Kidney epithelial cell (primary cell): ENCODE results near the gene RAP1A. TPM values are rescaled to one million over a fixed set of nuclear protein-coding genes. Genes with fewer than 3 reads are reported as not detected.
A peak's percentile ranks its signal among the peaks of the same experiment; 100 is the strongest.
"Not testable (repeated sequence)": the region's sequence is repeated elsewhere in the genome, so short reads cannot be mapped to it uniquely, and the experiment has no call there.

Experiments used
- DNase-seq: peaks from one replicate; pipeline ENCODE4 v3.0.0-alpha.2; 2010; ENCODE audit warnings: low read depth
- H3K27me3 ChIP-seq: 2 replicates; pipeline ENCODE4 v1.6.0; 2011; ENCODE audit warnings: low read length; ENCODE audit not compliant: control insufficient read depth, insufficient read depth
- H3K36me3 ChIP-seq: 2 replicates; pipeline ENCODE4 v1.5.1; 2011; ENCODE audit warnings: low read length; ENCODE audit not compliant: control insufficient read depth, insufficient read depth
- H3K4me3 ChIP-seq: 2 replicates; pipeline ENCODE4 v1.5.1; 2011; ENCODE audit warnings: low read depth, mild to moderate bottlenecking, control low read depth, low read length
- total RNA-seq: library from RNA; depleted of rRNA; stranded (reverse); fragments of >200 nt; gene quantifications from 2 replicates; pipeline ENCODE4 v1.2.3, GENCODE V29; 2015
- TF ChIP-seq, protein P1 (sequence below): IDR thresholded peaks from 2 replicates; pipeline ENCODE4 v1.5.1; 2011; ENCODE audit warnings: mild to moderate bottlenecking, moderate library complexity, low read length, control low read depth, inconsistent platforms; ENCODE audit not compliant: insufficient read depth, poor library complexity, severe bottlenecking

The RAP1A gene
- total RNA-seq, 1 donor from 2014 or later = 39.2 TPM

DNA sequence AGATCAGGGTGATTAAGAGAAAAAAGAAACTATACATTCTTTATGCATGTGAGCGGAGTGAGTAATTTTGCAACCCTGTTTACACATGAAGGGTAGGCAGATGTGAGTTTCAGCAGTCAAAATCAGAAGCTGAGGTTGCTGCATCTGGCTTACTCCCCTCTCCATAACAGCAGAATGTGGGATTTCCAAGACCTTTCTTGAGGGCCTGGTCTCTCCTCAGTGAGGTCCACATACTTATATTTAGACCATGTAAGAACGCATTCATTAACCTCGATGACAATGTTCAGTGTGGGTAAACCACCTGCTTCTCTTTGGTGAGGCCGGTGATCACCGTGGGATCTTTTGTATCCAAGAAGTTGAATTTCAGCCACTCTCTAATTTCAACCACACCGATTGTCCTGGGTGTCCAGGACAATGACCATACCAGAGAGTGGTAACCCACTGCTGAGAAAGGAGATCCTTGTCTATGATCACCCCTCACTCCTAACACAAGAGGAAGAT is 18.7 kb upstream of the RAP1A start:
- Histone ChIP-seq H3K27me3 (no peaks in the 10 kb centered on the region), H3K4me3 (no peak overlapping the region), H3K36me3 (no peaks in the 10 kb centered on the region)
- DNase-seq = no peak
- TF ChIP-seq, protein P1, sequence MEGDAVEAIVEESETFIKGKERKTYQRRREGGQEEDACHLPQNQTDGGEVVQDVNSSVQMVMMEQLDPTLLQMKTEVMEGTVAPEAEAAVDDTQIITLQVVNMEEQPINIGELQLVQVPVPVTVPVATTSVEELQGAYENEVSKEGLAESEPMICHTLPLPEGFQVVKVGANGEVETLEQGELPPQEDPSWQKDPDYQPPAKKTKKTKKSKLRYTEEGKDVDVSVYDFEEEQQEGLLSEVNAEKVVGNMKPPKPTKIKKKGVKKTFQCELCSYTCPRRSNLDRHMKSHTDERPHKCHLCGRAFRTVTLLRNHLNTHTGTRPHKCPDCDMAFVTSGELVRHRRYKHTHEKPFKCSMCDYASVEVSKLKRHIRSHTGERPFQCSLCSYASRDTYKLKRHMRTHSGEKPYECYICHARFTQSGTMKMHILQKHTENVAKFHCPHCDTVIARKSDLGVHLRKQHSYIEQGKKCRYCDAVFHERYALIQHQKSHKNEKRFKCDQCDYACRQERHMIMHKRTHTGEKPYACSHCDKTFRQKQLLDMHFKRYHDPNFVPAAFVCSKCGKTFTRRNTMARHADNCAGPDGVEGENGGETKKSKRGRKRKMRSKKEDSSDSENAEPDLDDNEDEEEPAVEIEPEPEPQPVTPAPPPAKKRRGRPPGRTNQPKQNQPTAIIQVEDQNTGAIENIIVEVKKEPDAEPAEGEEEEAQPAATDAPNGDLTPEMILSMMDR = no peak

- no peaks in the 10 kb centered on the region for H3K36me3 ChIP-seq
- DNase-seq = no peak
- TF ChIP-seq, protein P1 = no peak
- H3K27me3 ChIP-seq = no peaks in the 10 kb centered on the region
- no peak overlapping the region for H3K4me3 ChIP-seq
These were observed 17.3 kb upstream of the RAP1A start for GRCh38 chr1:111602302-111602701.

GRCh38 chr1:111602974-111603373 is 16.6 kb upstream of the RAP1A start:
- no peaks in the 10 kb centered on the region for H3K27me3 ChIP-seq
- H3K4me3 ChIP-seq = no peak overlapping the region
- DNase-seq = no peak
- TF ChIP-seq, protein P1 = no peak
- no peaks in the 10 kb centered on the region for H3K36me3 ChIP-seq

- H3K4me3 ChIP-seq = no peak overlapping the region
- no peaks in the 10 kb centered on the region for H3K27me3 ChIP-seq
- TF ChIP-seq, protein P1 = no peak
- H3K36me3 ChIP-seq = no peaks in the 10 kb centered on the region
- no peak for DNase-seq
These were observed 15.6 kb upstream of the RAP1A start for GRCh38 chr1:111603979-111604378.

DNA sequence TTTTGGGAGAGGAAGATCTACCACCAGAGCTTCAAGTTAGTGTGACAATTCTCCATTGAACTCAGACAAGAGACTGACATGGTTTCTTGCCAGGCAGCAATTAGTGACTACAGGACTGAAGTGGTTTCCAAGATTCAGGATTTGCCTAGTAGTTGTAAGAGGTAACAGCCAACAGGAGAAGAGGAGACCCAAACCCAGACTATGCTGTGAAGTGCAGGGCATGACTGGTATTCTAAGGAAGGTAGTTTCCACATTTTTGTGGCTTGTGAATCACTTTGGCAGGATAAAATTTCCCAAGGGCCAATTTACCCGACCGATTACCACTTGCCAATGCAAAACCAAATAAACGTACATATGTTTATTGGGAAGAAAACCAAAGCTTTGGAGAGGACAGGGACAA is 14.7 kb upstream of the RAP1A start:
- TF ChIP-seq, protein P1 = no peak
- Histone ChIP-seq H3K27me3 (no peaks in the 10 kb centered on the region), H3K4me3 (no peak overlapping the region), H3K36me3 (no peaks in the 10 kb centered on the region)
- peak; percentile 74 for DNase-seq

DNA sequence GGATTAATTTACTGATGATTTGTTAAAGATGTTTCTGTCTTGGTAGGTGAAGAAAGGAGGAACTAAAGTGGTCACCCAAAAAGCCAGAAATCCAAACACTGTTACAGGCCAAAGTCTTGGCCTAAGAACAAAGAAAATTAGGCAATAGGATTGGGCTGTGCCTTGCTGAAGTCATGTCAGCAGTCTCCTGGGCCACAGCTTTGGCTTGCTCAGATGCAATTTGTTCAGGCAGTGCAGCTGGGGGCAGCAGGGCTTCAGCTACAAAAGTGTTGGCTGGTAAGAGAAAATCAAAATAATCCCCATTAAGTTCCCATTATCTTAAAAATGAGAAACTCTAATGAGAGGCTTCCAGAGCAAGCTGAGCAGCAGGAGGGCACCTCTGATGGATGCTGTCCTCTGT is 14.0 kb upstream of the RAP1A start:
- Histone ChIP-seq H3K4me3 (no peak overlapping the region), H3K27me3 (no peaks in the 10 kb centered on the region), H3K36me3 (no peaks in the 10 kb centered on the region)
- TF ChIP-seq, protein P1 = no peak
- DNase-seq = no peak

DNA sequence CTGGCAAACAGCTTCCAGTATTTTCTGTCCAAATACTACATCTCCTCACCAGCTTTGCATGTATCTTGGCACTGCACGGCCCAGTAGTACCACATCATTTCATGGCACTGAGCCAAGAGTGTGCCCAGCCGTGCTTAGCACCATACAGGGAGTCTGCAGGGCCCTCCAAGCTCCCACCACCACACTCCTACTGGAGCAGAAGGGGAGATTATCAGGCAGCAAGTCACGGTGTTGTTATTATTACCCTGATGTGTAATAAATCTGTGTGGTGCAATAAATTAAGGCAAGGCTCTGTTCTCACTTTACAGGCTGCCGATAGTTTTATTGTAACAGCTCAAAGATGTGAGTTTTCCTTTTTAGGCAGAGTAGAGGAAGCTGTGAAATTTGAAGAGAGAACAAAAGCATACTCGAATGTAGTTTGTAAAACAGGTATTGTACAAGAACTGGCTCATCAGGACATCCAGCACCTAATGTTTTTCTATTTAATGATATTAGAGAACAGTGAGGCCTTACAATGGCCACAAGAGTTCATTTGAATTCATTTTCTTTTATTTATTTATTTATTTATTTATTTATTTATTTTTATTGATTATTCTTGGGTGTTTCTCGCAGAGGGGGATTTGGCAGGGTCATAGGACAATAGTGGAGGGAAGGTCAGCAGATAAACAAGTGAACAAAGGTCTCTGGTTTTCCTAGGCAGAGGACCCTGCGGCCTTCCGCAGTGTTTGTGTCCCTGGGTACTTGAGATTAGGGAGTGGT is 13.0 kb upstream of the RAP1A start:
- not testable (repeated sequence) for H3K36me3 ChIP-seq, H3K27me3 ChIP-seq, DNase-seq, H3K4me3 ChIP-seq

DNA sequence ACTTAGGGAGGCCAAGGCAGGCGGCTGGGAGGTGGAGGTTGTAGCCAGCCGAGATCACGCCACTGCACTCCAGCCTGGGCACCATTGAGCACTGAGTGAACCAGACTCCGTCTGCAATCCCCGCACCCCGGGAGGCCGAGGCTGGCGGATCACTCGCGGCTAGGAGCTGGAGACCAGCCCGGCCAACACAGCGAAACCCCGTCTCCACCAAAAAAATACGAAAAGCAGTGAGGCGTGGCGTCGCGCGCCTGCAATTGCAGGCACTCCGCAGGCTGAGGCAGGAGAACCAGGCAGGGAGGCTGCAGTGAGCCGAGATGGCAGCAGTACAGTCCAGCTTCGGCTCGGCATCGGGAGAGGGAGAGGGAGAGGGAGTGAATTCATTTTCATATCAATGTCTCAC is 11.1 kb upstream of the RAP1A start:
- DNase-seq, H3K27me3 ChIP-seq, H3K36me3 ChIP-seq, H3K4me3 ChIP-seq: not testable (repeated sequence)
